Measurements from ENCODE around the gene ZNF445.
A peak's percentile ranks its signal among the peaks of the same experiment; 100 is the strongest.

The ZNF445 gene

GRCh38 chr3:44477312-44478030, at the start of gene ZNF445:
Gene ZNF445 (minus strand): TSS chr3:44477670. CDS start chr3:44455549, 22,121 bp downstream.
- Histone ChIP-seq H3K27me3 (ENCODE audit: insufficient read depth, low read length) (no peaks in the 10 kb centered on the region), H3K27ac (ENCODE audit: low read depth, low read length) (no peak within 1 kb of the TSS), H3K36me3 (ENCODE audit: insufficient read depth, low read length) (no peaks in the 10 kb centered on the region), H3K4me3 (ENCODE audit: low read depth, low read length) (peak within 1 kb of the TSS; percentile 91), H3K4me1 (ENCODE audit: control insufficient read depth, insufficient read depth, low read length, unreplicated experiment) (peaks cover 6% of the 10 kb centered on the region), H3K79me2 (ENCODE audit: control insufficient read depth, insufficient read depth, low read length, unreplicated experiment) (peaks cover 41% of the 10 kb centered on the region), H2AFZ (ENCODE audit: low read length, unreplicated experiment) (peak within 1 kb of the TSS; percentile 84)

GRCh38 chr3:44525060-44525459, 47.6 kb upstream of the ZNF445 start:
- H3K27ac ChIP-seq (ENCODE audit: low read depth, low read length): no peak overlapping the region
- no peak overlapping the region for H3K4me3 ChIP-seq (ENCODE audit: low read depth, low read length)
- no peaks in the 10 kb centered on the region for H3K36me3 ChIP-seq (ENCODE audit: insufficient read depth, low read length)
- H2AFZ ChIP-seq (ENCODE audit: low read length, unreplicated experiment): no peak overlapping the region
- peaks cover 78% of the 10 kb centered on the region for H3K27me3 ChIP-seq (ENCODE audit: insufficient read depth, low read length)
- no peaks in the 10 kb centered on the region for H3K4me1 ChIP-seq (ENCODE audit: control insufficient read depth, insufficient read depth, low read length, unreplicated experiment)
- no peaks in the 10 kb centered on the region for H3K79me2 ChIP-seq (ENCODE audit: control insufficient read depth, insufficient read depth, low read length, unreplicated experiment)

GRCh38 chr3:44522494-44522933, 45.0 kb upstream of the ZNF445 start:
- H2AFZ ChIP-seq (ENCODE audit: low read length, unreplicated experiment): no peak overlapping the region
- H3K36me3 ChIP-seq (ENCODE audit: insufficient read depth, low read length): no peaks in the 10 kb centered on the region
- H3K79me2 ChIP-seq (ENCODE audit: control insufficient read depth, insufficient read depth, low read length, unreplicated experiment): no peaks in the 10 kb centered on the region
- H3K4me1 ChIP-seq (ENCODE audit: control insufficient read depth, insufficient read depth, low read length, unreplicated experiment): no peaks in the 10 kb centered on the region
- H3K4me3 ChIP-seq (ENCODE audit: low read depth, low read length): no peak overlapping the region
- H3K27me3 ChIP-seq (ENCODE audit: insufficient read depth, low read length): peaks cover 72% of the 10 kb centered on the region
- no peak overlapping the region for H3K27ac ChIP-seq (ENCODE audit: low read depth, low read length)

GRCh38 chr3:44521721-44522120, 44.3 kb upstream of the ZNF445 start:
- no peak overlapping the region for H3K27ac ChIP-seq (ENCODE audit: low read depth, low read length)
- H2AFZ ChIP-seq (ENCODE audit: low read length, unreplicated experiment): no peak overlapping the region
- H3K4me3 ChIP-seq (ENCODE audit: low read depth, low read length): no peak overlapping the region
- peaks cover 67% of the 10 kb centered on the region for H3K27me3 ChIP-seq (ENCODE audit: insufficient read depth, low read length)
- H3K36me3 ChIP-seq (ENCODE audit: insufficient read depth, low read length): no peaks in the 10 kb centered on the region
- no peaks in the 10 kb centered on the region for H3K79me2 ChIP-seq (ENCODE audit: control insufficient read depth, insufficient read depth, low read length, unreplicated experiment)
- H3K4me1 ChIP-seq (ENCODE audit: control insufficient read depth, insufficient read depth, low read length, unreplicated experiment): no peaks in the 10 kb centered on the region

- Histone ChIP-seq H3K36me3 (ENCODE audit: insufficient read depth, low read length) (no peaks in the 10 kb centered on the region), H3K79me2 (ENCODE audit: control insufficient read depth, insufficient read depth, low read length, unreplicated experiment) (no peaks in the 10 kb centered on the region), H3K27me3 (ENCODE audit: insufficient read depth, low read length) (peaks cover 43% of the 10 kb centered on the region), H3K27ac (ENCODE audit: low read depth, low read length) (no peak overlapping the region), H3K4me3 (ENCODE audit: low read depth, low read length) (no peak overlapping the region), H3K4me1 (ENCODE audit: control insufficient read depth, insufficient read depth, low read length, unreplicated experiment) (no peaks in the 10 kb centered on the region), H2AFZ (ENCODE audit: low read length, unreplicated experiment) (no peak overlapping the region)
Observed at GRCh38 chr3:44518782-44519156, 41.3 kb upstream of the ZNF445 start.

- H3K27me3 ChIP-seq (ENCODE audit: insufficient read depth, low read length): peaks cover 23% of the 10 kb centered on the region
Observed at GRCh38 chr3:44516230-44516629, 38.8 kb upstream of the ZNF445 start.

GRCh38 chr3:44513513-44513912, 36.0 kb upstream of the ZNF445 start:
- no peak overlapping the region for H3K4me3 ChIP-seq (ENCODE audit: low read depth, low read length)
- H2AFZ ChIP-seq (ENCODE audit: low read length, unreplicated experiment): no peak overlapping the region
- peaks cover 12% of the 10 kb centered on the region for H3K79me2 ChIP-seq (ENCODE audit: control insufficient read depth, insufficient read depth, low read length, unreplicated experiment)
- peaks cover 2% of the 10 kb centered on the region; the same call in 1 of the 2 replicates for H3K27me3 ChIP-seq (ENCODE audit: insufficient read depth, low read length)
- no peak overlapping the region for H3K27ac ChIP-seq (ENCODE audit: low read depth, low read length)
- peaks cover 6% of the 10 kb centered on the region for H3K4me1 ChIP-seq (ENCODE audit: control insufficient read depth, insufficient read depth, low read length, unreplicated experiment)
- no peaks in the 10 kb centered on the region for H3K36me3 ChIP-seq (ENCODE audit: insufficient read depth, low read length)

More at GRCh38 chr3:44516230-44516629, 38.8 kb upstream of the ZNF445 start:
- no peak overlapping the region for H2AFZ ChIP-seq (ENCODE audit: low read length, unreplicated experiment)
- H3K27ac ChIP-seq (ENCODE audit: low read depth, low read length): no peak overlapping the region
- H3K4me1 ChIP-seq (ENCODE audit: control insufficient read depth, insufficient read depth, low read length, unreplicated experiment): no peaks in the 10 kb centered on the region
- no peaks in the 10 kb centered on the region for H3K79me2 ChIP-seq (ENCODE audit: control insufficient read depth, insufficient read depth, low read length, unreplicated experiment)
- H3K36me3 ChIP-seq (ENCODE audit: insufficient read depth, low read length): no peaks in the 10 kb centered on the region
- H3K4me3 ChIP-seq (ENCODE audit: low read depth, low read length): no peak overlapping the region

- Histone ChIP-seq H3K4me1 (ENCODE audit: control insufficient read depth, insufficient read depth, low read length, unreplicated experiment) (peaks cover 6% of the 10 kb centered on the region), H3K79me2 (ENCODE audit: control insufficient read depth, insufficient read depth, low read length, unreplicated experiment) (peaks cover 19% of the 10 kb centered on the region), H3K27ac (ENCODE audit: low read depth, low read length) (peak overlapping the region; percentile 60; the same call in 1 of the 2 replicates), H3K4me3 (ENCODE audit: low read depth, low read length) (peak overlapping the region; percentile 81), H2AFZ (ENCODE audit: low read length, unreplicated experiment) (peak overlapping the region; percentile 6), H3K36me3 (ENCODE audit: insufficient read depth, low read length) (no peaks in the 10 kb centered on the region; the same call in 1 of the 2 replicates), H3K27me3 (ENCODE audit: insufficient read depth, low read length) (no peaks in the 10 kb centered on the region)
Observed at GRCh38 chr3:44511238-44511566, 33.7 kb upstream of the ZNF445 start.

- Histone ChIP-seq H3K27ac (ENCODE audit: low read depth, low read length) (peak overlapping the region; percentile 7; the same call in 1 of the 2 replicates), H3K79me2 (ENCODE audit: control insufficient read depth, insufficient read depth, low read length, unreplicated experiment) (peaks cover 19% of the 10 kb centered on the region), H2AFZ (ENCODE audit: low read length, unreplicated experiment) (peak overlapping the region; percentile 93), H3K36me3 (ENCODE audit: insufficient read depth, low read length) (no peaks in the 10 kb centered on the region; the same call in 1 of the 2 replicates), H3K4me3 (ENCODE audit: low read depth, low read length) (peak overlapping the region; percentile 81), H3K4me1 (ENCODE audit: control insufficient read depth, insufficient read depth, low read length, unreplicated experiment) (peaks cover 6% of the 10 kb centered on the region), H3K27me3 (ENCODE audit: insufficient read depth, low read length) (no peaks in the 10 kb centered on the region)
Observed at GRCh38 chr3:44510000-44510368, 32.5 kb upstream of the ZNF445 start.

- peak overlapping the region; percentile 81 for H3K4me3 ChIP-seq (ENCODE audit: low read depth, low read length)
- no peak overlapping the region for H3K27ac ChIP-seq (ENCODE audit: low read depth, low read length)
- H3K79me2 ChIP-seq (ENCODE audit: control insufficient read depth, insufficient read depth, low read length, unreplicated experiment): peaks cover 19% of the 10 kb centered on the region
- H3K4me1 ChIP-seq (ENCODE audit: control insufficient read depth, insufficient read depth, low read length, unreplicated experiment): peaks cover 6% of the 10 kb centered on the region
- H2AFZ ChIP-seq (ENCODE audit: low read length, unreplicated experiment): no peak overlapping the region
- H3K36me3 ChIP-seq (ENCODE audit: insufficient read depth, low read length): no peaks in the 10 kb centered on the region; the same call in 1 of the 2 replicates
- no peaks in the 10 kb centered on the region for H3K27me3 ChIP-seq (ENCODE audit: insufficient read depth, low read length)
Observed at GRCh38 chr3:44509393-44509921, 32.0 kb upstream of the ZNF445 start.

GRCh38 chr3:44506961-44507360, 29.5 kb upstream of the ZNF445 start:
- H2AFZ ChIP-seq (ENCODE audit: low read length, unreplicated experiment): no peak overlapping the region
- no peak overlapping the region for H3K4me3 ChIP-seq (ENCODE audit: low read depth, low read length)
- peaks cover 6% of the 10 kb centered on the region for H3K4me1 ChIP-seq (ENCODE audit: control insufficient read depth, insufficient read depth, low read length, unreplicated experiment)
- peaks cover 19% of the 10 kb centered on the region for H3K79me2 ChIP-seq (ENCODE audit: control insufficient read depth, insufficient read depth, low read length, unreplicated experiment)
- peaks cover 2% of the 10 kb centered on the region for H3K36me3 ChIP-seq (ENCODE audit: insufficient read depth, low read length)
- H3K27me3 ChIP-seq (ENCODE audit: insufficient read depth, low read length): no peaks in the 10 kb centered on the region
- no peak overlapping the region for H3K27ac ChIP-seq (ENCODE audit: low read depth, low read length)

Data from ACC112 (cell line).